ENCODE measurements around the gene ZFYVE9. TPM values are rescaled to one million over a fixed set of nuclear protein-coding genes. Genes with fewer than 3 reads are reported as not detected.

Gene ZFYVE9
- total and polyA plus RNA-seq, 10 of the 15 experiments (the other 5 are each of a cell fraction or from before 2014, with no cell fraction given): 0.26 to 6.9 (median 2.3) TPM

- ChIA-PET CTCF (no interaction called here), SMC1A (ENCODE audit: uncharacterized antibody, unreplicated experiment) (interaction anchor here (1.0 kb wide), 1 partner anchor 11 kb away, joined by 3 read pairs; no protein-coding TSS in a partner anchor), RAD21 (ENCODE audit: unreplicated experiment) (no interaction called here), POLR2A (no interaction called here)
- FAIRE-seq (no peak), DNase-seq (ENCODE audit: low read depth, low spot score) (no peak), ATAC-seq (no peak)
- Histone ChIP-seq H3K27me3 (replicated peaks in 1 of 2; ENCODE audit: control insufficient read depth in 2 of 2, insufficient read depth in 2 of 2, low read length in 1 of 2) (no peaks in the 10 kb centered on the region), H3K79me2 (ENCODE audit: control insufficient read depth, insufficient read depth, low read length) (no peaks in the 10 kb centered on the region), H3K4me1 (ENCODE audit: control insufficient read depth, insufficient read depth, low read length) (no peaks in the 10 kb centered on the region), H2AFZ (ENCODE audit: control insufficient read depth, low read depth, low read length) (no peak overlapping the region), H4K20me1 (ENCODE audit: control insufficient read depth, insufficient read depth) (no peaks in the 10 kb centered on the region), H3K4me2 (ENCODE audit: control insufficient read depth, insufficient read depth) (no peak overlapping the region), H3K4me3 (no peak overlapping the region), H3K9me3 (replicated peaks; ENCODE audit: control insufficient read depth, insufficient read depth, low read length) (no peaks in the 10 kb centered on the region), H3K27ac (ENCODE audit: control insufficient read depth, insufficient read depth) (no peak overlapping the region), H3K36me3 (ENCODE audit: control insufficient read depth in 2 of 2, insufficient read depth in 2 of 2, low read length in 1 of 2) (no peaks in the 10 kb centered on the region; a peak in 1 of 4 replicates), H3K9ac (ENCODE audit: control insufficient read depth, insufficient read depth, low read length) (no peak overlapping the region)
- intact Hi-C loops (cut with micrococcal nuclease; ENCODE audit: unreplicated experiment) (no loop called here), in situ Hi-C loops (cut with MboI) (no loop called here)
- BruUV-seq (replicated peaks): no TSS peak
- WGBS (ENCODE audit: insufficient coverage, insufficient replicate concordance, low lambda C conversion rate, missing lambda C conversion rate): 32% methylated on average over 4 of the region's 4 CpGs
- TF ChIP-seq MTA3 (IDR thresholded peaks at IDR 0.05; ENCODE audit: borderline replicate concordance, low read length) (no peak), BHLHE40 (IDR thresholded peaks at IDR 0.05; ENCODE audit: borderline replicate concordance in 1 of 2, low read depth in 2 of 2, low read length in 1 of 2) (no peak), BCL11A (IDR thresholded peaks at IDR 0.05; ENCODE audit: low read depth, low read length) (no peak), SREBF1 (IDR thresholded peaks at IDR 0.05; ENCODE audit: low read length) (no peak), HDAC2 (IDR thresholded peaks at IDR 0.05) (no peak), RCOR1 (conservative IDR thresholded peaks at IDR 0.05; ENCODE audit: low read depth, low read length) (no peak), MXI1 (IDR thresholded peaks at IDR 0.05; ENCODE audit: low read depth, low read length) (no peak), KDM1A (IDR thresholded peaks at IDR 0.05; ENCODE audit: borderline replicate concordance) (no peak), CREB1 (IDR thresholded peaks at IDR 0.05; ENCODE audit: low read depth) (no peak)
- TF ChIP-seq, protein P1, sequence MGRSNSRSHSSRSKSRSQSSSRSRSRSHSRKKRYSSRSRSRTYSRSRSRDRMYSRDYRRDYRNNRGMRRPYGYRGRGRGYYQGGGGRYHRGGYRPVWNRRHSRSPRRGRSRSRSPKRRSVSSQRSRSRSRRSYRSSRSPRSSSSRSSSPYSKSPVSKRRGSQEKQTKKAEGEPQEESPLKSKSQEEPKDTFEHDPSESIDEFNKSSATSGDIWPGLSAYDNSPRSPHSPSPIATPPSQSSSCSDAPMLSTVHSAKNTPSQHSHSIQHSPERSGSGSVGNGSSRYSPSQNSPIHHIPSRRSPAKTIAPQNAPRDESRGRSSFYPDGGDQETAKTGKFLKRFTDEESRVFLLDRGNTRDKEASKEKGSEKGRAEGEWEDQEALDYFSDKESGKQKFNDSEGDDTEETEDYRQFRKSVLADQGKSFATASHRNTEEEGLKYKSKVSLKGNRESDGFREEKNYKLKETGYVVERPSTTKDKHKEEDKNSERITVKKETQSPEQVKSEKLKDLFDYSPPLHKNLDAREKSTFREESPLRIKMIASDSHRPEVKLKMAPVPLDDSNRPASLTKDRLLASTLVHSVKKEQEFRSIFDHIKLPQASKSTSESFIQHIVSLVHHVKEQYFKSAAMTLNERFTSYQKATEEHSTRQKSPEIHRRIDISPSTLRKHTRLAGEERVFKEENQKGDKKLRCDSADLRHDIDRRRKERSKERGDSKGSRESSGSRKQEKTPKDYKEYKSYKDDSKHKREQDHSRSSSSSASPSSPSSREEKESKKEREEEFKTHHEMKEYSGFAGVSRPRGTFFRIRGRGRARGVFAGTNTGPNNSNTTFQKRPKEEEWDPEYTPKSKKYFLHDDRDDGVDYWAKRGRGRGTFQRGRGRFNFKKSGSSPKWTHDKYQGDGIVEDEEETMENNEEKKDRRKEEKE (IDR thresholded peaks at IDR 0.05): no peak
- TF ChIP-seq, protein P2, sequence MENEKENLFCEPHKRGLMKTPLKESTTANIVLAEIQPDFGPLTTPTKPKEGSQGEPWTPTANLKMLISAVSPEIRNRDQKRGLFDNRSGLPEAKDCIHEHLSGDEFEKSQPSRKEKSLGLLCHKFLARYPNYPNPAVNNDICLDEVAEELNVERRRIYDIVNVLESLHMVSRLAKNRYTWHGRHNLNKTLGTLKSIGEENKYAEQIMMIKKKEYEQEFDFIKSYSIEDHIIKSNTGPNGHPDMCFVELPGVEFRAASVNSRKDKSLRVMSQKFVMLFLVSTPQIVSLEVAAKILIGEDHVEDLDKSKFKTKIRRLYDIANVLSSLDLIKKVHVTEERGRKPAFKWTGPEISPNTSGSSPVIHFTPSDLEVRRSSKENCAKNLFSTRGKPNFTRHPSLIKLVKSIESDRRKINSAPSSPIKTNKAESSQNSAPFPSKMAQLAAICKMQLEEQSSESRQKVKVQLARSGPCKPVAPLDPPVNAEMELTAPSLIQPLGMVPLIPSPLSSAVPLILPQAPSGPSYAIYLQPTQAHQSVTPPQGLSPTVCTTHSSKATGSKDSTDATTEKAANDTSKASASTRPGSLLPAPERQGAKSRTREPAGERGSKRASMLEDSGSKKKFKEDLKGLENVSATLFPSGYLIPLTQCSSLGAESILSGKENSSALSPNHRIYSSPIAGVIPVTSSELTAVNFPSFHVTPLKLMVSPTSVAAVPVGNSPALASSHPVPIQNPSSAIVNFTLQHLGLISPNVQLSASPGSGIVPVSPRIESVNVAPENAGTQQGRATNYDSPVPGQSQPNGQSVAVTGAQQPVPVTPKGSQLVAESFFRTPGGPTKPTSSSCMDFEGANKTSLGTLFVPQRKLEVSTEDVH (IDR thresholded peaks at IDR 0.05; ENCODE audit: low read depth, partially characterized antibody): no peak
- TF ChIP-seq, protein P3, sequence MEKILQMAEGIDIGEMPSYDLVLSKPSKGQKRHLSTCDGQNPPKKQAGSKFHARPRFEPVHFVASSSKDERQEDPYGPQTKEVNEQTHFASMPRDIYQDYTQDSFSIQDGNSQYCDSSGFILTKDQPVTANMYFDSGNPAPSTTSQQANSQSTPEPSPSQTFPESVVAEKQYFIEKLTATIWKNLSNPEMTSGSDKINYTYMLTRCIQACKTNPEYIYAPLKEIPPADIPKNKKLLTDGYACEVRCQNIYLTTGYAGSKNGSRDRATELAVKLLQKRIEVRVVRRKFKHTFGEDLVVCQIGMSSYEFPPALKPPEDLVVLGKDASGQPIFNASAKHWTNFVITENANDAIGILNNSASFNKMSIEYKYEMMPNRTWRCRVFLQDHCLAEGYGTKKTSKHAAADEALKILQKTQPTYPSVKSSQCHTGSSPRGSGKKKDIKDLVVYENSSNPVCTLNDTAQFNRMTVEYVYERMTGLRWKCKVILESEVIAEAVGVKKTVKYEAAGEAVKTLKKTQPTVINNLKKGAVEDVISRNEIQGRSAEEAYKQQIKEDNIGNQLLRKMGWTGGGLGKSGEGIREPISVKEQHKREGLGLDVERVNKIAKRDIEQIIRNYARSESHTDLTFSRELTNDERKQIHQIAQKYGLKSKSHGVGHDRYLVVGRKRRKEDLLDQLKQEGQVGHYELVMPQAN (conservative IDR thresholded peaks at IDR 0.05): no peak
- TF ChIP-seq, protein P4, sequence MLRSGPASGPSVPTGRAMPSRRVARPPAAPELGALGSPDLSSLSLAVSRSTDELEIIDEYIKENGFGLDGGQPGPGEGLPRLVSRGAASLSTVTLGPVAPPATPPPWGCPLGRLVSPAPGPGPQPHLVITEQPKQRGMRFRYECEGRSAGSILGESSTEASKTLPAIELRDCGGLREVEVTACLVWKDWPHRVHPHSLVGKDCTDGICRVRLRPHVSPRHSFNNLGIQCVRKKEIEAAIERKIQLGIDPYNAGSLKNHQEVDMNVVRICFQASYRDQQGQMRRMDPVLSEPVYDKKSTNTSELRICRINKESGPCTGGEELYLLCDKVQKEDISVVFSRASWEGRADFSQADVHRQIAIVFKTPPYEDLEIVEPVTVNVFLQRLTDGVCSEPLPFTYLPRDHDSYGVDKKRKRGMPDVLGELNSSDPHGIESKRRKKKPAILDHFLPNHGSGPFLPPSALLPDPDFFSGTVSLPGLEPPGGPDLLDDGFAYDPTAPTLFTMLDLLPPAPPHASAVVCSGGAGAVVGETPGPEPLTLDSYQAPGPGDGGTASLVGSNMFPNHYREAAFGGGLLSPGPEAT (IDR thresholded peaks at IDR 0.05; ENCODE audit: low read depth): no peak
Measured at GRCh38 chr1:52346653-52347052, 204.8 kb downstream of the ZFYVE9 start.

All from GM12878 (cell line).